ENCODE results near the gene CS.

DNA sequence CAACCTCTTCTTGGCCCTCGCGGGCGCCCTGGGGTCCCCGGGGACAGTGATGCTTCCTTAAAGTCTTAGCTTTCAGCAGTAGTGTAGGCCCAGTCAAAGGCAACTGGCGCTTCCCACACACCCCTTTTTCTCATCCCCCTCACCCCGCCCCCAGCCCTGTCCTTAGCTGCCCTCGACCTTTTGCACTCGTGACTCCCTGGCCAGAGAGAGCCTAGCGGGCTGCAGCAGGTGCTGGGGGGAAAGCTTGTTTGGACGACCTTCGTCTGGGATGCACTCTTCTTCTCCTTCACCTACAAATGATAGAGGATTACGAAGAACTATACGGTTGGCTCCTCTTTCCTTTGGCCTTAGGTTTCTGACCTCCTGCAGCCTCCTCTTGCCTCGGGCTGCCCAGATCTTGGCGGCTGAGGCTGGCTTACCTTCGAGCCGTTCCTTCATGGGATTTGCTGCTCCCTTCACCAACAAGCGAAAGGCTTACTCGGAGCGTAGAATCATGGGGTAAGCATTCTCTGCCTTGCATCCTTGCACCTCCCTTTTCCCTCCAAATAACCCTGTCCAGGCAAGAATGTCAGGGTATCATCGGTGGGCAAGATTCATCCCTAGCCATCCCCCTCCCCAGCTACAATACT is 32.6 kb downstream of the CS start:
- TF ChIP-seq SMC3 (IDR thresholded peaks at IDR 0.05; ENCODE audit: low read depth, low read length) (no peak), RXRA (IDR thresholded peaks at IDR 0.05; ENCODE audit: borderline replicate concordance, low read depth) (0 out of 2 replicates have a peak, but pooled peaks have one; percentile 23), RAD21 (IDR thresholded peaks at IDR 0.05; ENCODE audit: low read length) (no peak)
- TF ChIP-seq, protein P1, sequence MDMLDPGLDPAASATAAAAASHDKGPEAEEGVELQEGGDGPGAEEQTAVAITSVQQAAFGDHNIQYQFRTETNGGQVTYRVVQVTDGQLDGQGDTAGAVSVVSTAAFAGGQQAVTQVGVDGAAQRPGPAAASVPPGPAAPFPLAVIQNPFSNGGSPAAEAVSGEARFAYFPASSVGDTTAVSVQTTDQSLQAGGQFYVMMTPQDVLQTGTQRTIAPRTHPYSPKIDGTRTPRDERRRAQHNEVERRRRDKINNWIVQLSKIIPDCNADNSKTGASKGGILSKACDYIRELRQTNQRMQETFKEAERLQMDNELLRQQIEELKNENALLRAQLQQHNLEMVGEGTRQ (IDR thresholded peaks at IDR 0.05; ENCODE audit: borderline replicate concordance, low read depth, low read length) = no peak
- TF ChIP-seq, protein P2, sequence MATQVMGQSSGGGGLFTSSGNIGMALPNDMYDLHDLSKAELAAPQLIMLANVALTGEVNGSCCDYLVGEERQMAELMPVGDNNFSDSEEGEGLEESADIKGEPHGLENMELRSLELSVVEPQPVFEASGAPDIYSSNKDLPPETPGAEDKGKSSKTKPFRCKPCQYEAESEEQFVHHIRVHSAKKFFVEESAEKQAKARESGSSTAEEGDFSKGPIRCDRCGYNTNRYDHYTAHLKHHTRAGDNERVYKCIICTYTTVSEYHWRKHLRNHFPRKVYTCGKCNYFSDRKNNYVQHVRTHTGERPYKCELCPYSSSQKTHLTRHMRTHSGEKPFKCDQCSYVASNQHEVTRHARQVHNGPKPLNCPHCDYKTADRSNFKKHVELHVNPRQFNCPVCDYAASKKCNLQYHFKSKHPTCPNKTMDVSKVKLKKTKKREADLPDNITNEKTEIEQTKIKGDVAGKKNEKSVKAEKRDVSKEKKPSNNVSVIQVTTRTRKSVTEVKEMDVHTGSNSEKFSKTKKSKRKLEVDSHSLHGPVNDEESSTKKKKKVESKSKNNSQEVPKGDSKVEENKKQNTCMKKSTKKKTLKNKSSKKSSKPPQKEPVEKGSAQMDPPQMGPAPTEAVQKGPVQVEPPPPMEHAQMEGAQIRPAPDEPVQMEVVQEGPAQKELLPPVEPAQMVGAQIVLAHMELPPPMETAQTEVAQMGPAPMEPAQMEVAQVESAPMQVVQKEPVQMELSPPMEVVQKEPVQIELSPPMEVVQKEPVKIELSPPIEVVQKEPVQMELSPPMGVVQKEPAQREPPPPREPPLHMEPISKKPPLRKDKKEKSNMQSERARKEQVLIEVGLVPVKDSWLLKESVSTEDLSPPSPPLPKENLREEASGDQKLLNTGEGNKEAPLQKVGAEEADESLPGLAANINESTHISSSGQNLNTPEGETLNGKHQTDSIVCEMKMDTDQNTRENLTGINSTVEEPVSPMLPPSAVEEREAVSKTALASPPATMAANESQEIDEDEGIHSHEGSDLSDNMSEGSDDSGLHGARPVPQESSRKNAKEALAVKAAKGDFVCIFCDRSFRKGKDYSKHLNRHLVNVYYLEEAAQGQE (IDR thresholded peaks at IDR 0.05; ENCODE audit: low read depth, low read length) = no peak
- TF ChIP-seq, protein P3, sequence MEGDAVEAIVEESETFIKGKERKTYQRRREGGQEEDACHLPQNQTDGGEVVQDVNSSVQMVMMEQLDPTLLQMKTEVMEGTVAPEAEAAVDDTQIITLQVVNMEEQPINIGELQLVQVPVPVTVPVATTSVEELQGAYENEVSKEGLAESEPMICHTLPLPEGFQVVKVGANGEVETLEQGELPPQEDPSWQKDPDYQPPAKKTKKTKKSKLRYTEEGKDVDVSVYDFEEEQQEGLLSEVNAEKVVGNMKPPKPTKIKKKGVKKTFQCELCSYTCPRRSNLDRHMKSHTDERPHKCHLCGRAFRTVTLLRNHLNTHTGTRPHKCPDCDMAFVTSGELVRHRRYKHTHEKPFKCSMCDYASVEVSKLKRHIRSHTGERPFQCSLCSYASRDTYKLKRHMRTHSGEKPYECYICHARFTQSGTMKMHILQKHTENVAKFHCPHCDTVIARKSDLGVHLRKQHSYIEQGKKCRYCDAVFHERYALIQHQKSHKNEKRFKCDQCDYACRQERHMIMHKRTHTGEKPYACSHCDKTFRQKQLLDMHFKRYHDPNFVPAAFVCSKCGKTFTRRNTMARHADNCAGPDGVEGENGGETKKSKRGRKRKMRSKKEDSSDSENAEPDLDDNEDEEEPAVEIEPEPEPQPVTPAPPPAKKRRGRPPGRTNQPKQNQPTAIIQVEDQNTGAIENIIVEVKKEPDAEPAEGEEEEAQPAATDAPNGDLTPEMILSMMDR (IDR thresholded peaks at IDR 0.05) = no peak
- TF ChIP-seq, protein P4, sequence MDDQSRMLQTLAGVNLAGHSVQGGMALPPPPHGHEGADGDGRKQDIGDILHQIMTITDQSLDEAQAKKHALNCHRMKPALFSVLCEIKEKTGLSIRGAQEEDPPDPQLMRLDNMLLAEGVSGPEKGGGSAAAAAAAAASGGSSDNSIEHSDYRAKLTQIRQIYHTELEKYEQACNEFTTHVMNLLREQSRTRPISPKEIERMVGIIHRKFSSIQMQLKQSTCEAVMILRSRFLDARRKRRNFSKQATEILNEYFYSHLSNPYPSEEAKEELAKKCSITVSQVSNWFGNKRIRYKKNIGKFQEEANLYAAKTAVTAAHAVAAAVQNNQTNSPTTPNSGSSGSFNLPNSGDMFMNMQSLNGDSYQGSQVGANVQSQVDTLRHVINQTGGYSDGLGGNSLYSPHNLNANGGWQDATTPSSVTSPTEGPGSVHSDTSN (IDR thresholded peaks at IDR 0.05) = no peak

Data from SK-N-SH (cell line).